Aorta (tissue), 5 donors: ENCODE measurements around the gene MORN1. TPM values are rescaled to one million over a fixed set of nuclear protein-coding genes. Genes with fewer than 3 reads are reported as not detected.

Experiments
- ATAC-seq: fragments of 200-7000 bp; cut with Tn5 transposase; one replicate; pipeline ENCODE4 v1.9.1; 2022; ENCODE audit warnings: moderate library complexity; ENCODE audit not compliant: low FRiP score
- DNase-seq, 2 donors: peaks; one replicate each; pipeline ENCODE4 v3.0.0-alpha.2; 2020
- H3K27ac ChIP-seq, 2 donors: one replicate each; pipeline ENCODE4 v1.5.1; 2013; ENCODE audit warnings: low read length in 2 of 2, mild to moderate bottlenecking in 2 of 2, moderate library complexity in 2 of 2, control low read depth in 1 of 2, inconsistent platforms in 1 of 2, low read depth in 1 of 2
- H3K27me3 ChIP-seq, 2 donors: one replicate each; pipeline ENCODE4 v1.6.1; 2013; ENCODE audit warnings: control low read depth in 1 of 2, low read length in 1 of 2, mild to moderate bottlenecking in 1 of 2, moderate library complexity in 1 of 2; ENCODE audit not compliant: insufficient read depth in 2 of 2, control insufficient read depth in 1 of 2
- H3K36me3 ChIP-seq, 2 donors: one replicate each; pipeline ENCODE4 v1.6.1; 2013; ENCODE audit warnings: control low read depth in 1 of 2, low read length in 1 of 2, mild to moderate bottlenecking in 1 of 2; ENCODE audit not compliant: insufficient read depth in 2 of 2, control insufficient read depth in 1 of 2
- H3K4me1 ChIP-seq, 2 donors: one replicate each; pipeline ENCODE4 v1.6.1; 2013; ENCODE audit warnings: low read length in 2 of 2, control low read depth in 1 of 2, mild to moderate bottlenecking in 1 of 2, moderate library complexity in 1 of 2; ENCODE audit not compliant: insufficient read depth in 2 of 2, control insufficient read depth in 1 of 2
- H3K4me3 ChIP-seq, 2 donors: one replicate each; pipeline ENCODE4 v1.5.1; 2013; ENCODE audit warnings: low read length in 2 of 2, control low read depth in 1 of 2, mild to moderate bottlenecking in 1 of 2
- H3K9me3 ChIP-seq: one replicate; pipeline ENCODE4 v1.6.1; 2013; ENCODE audit warnings: mild to moderate bottlenecking, low read length; ENCODE audit not compliant: control insufficient read depth
- WGBS, 2 donors: extraction: QIAGEN DNeasy Blood & Tissue Kit; methylation state at CpG; one replicate each; pipeline ENCODE4 v1.1.7; 2013; 5-methylcytosine and 5-hydroxymethylcytosine counted together
- intact Hi-C, 2 donors: fragments of 100-400 bp; cut with DNase I; formaldehyde crosslinking; loops; one replicate each; pipeline versions ENCODE4 v1.14.2 to v1.15.0; 2022
- polyA plus RNA-seq, 2 donors: library from polyadenylated mRNA; stranded (reverse); fragments of 200-250 nt; gene quantifications; one replicate each; pipeline ENCODE4 v1.2.3, GENCODE V29; 2013
- total RNA-seq, 2 donors: library from RNA; stranded (reverse); fragmentation: NEBNext Ultra II Directional; extraction: Animal tissue kit (Norgen Biotek cat#: 25700); gene quantifications; one replicate each; pipeline ENCODE4 v1.2.1, GENCODE V29; 2021
- donor health status: healthy with polysubstance abuse.
- donor health status: Bipolar disorder and iron deficiency.
- donor health status: DM: no; HTN: no; CAD: no.
- donor health status: DM: no; HTN: no; CAD: no.
- donor health status: DM: yes; HTN: yes; CAD: no.

MORN1 gene
- total and polyA plus RNA-seq, 4 donors: 0.50 to 12.0 (median 6.9) TPM

- DNase-seq: no peak
- Histone ChIP-seq H3K4me3 (no peak overlapping the region), H3K9me3 (peaks cover 8% of the 10 kb centered on the region), H3K36me3 (no peaks in the 10 kb centered on the region), H3K27ac (no peak overlapping the region), H3K4me1 (no peaks in the 10 kb centered on the region), H3K27me3 (no peaks in the 10 kb centered on the region)
- 79 to 87% methylated on average over 10 of the region's 10 CpGs for WGBS, 2 donors
- intact Hi-C loops: no loop called here
- ATAC-seq: no peak
These were observed 36.6 kb upstream of the MORN1 start for GRCh38 chr1:2427976-2428375.

- Histone ChIP-seq H3K27ac (no peak overlapping the region), H3K36me3 (no peaks in the 10 kb centered on the region), H3K27me3 (no peaks in the 10 kb centered on the region), H3K9me3 (peaks cover 8% of the 10 kb centered on the region), H3K4me3 (no peak overlapping the region), H3K4me1 (no peaks in the 10 kb centered on the region)
- WGBS, 2 donors: 81% methylated on average over 13 to 18 of the region's 18 CpGs
- intact Hi-C loops: no loop called here
- DNase-seq: no peak
- no peak for ATAC-seq
These were observed 35.7 kb upstream of the MORN1 start for GRCh38 chr1:2427051-2427450.

DNA sequence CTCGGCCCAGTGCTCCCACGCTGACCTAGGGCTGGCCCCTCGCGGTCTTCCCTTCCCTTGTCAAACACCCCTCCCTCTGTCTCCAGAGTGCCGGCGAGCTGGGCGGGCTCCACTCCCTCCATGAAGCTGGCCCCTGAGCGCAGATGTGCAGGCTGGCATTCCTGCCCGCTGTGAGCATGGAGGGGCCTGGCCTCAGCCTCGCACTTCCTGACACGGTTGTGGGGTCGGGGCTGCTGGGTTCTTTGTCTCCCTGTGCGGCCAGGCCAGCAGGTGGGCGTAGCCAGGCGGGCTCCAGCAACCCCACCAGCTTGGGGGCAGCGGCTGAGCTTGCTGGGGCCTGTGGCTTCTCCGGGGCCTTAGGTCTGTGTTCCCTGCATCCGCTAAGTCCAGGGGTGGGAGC is 35.2 kb upstream of the MORN1 start:
- no peaks in the 10 kb centered on the region for H3K27me3 ChIP-seq
- no peak for ATAC-seq
- intact Hi-C loops: no loop called here

GRCh38 chr1:2425892-2426291 is 34.5 kb upstream of the MORN1 start:
- intact Hi-C loops: no loop called here
- WGBS, 2 donors: 67 to 69% methylated on average over 11 of the region's 11 CpGs
- H3K27ac ChIP-seq: no peak overlapping the region
- no peaks in the 10 kb centered on the region for H3K36me3 ChIP-seq
- ATAC-seq: no peak
- H3K27me3 ChIP-seq: no peaks in the 10 kb centered on the region
- H3K4me1 ChIP-seq: no peaks in the 10 kb centered on the region
- H3K9me3 ChIP-seq: peaks cover 8% of the 10 kb centered on the region
- no peak overlapping the region for H3K4me3 ChIP-seq
- DNase-seq: no peak

More for the DNA sequence above, 35.2 kb upstream of the MORN1 start:
- H3K9me3 ChIP-seq: peaks cover 8% of the 10 kb centered on the region
- WGBS, 2 donors: 61 to 63% methylated on average over 18 of the region's 18 CpGs
- no peaks in the 10 kb centered on the region for H3K36me3 ChIP-seq
- no peak overlapping the region for H3K4me3 ChIP-seq
- no peaks in the 10 kb centered on the region for H3K4me1 ChIP-seq
- DNase-seq: no peak
- H3K27ac ChIP-seq: no peak overlapping the region

DNA sequence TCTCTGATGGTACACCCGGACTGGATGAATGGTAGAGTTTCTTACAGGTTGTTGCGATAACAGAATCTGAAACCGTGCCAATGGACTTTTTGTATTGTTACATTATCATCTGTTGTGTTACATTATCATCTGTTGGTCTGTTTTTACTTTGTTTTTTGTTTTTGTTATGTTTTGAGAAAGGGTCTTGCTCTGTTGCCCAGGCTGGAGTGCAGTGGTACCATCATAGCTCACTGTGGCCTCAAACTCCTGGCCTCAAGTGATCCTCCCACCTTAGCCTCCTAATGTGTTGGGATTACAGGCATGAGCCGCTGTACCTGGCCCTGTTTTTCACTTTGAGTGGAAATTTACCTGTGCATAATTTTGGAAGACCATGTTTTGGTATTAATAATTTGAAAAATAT is 31.2 kb upstream of the MORN1 start:
- Histone ChIP-seq H3K4me3 (no peak overlapping the region), H3K9me3 (peaks cover 5% of the 10 kb centered on the region), H3K27me3 (no peaks in the 10 kb centered on the region), H3K36me3 (no peaks in the 10 kb centered on the region), H3K4me1 (no peaks in the 10 kb centered on the region), H3K27ac (no peak overlapping the region)
- ATAC-seq (no peak), DNase-seq (no peak)
- WGBS, 2 donors: 89 to 90% methylated on average over 4 of the region's 4 CpGs
- intact Hi-C loops: no loop called here

GRCh38 chr1:2419416-2419815 is 28.1 kb upstream of the MORN1 start:
- ATAC-seq (no peak), DNase-seq (no peak)
- no peaks in the 10 kb centered on the region for H3K27me3 ChIP-seq

DNA sequence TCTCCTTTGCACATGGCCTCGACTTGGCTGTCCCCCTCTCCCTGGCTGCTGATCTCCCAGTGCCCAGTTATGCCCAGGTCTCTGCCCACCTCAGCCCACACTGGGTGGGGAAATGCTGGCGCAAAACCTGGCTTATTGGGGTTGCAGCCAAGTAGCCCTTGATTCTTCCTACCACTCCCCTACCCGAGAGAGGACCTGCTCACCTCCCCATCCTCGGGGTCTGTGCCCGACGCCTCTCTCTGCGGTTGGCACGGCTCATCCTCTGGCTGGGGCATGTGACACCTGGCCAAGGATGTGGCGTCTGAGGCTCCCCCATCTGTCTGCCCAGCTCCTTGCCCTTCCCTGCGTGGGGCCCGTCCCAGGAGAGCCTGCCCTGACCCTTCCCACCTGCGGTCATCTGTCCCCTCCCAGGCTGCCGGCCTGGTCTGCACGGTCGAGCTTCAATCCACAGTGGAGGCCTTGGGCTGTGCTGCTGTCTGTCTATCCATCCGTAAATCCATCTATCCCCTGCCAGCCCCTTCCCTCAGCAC is 27.5 kb upstream of the MORN1 start:
- Histone ChIP-seq H3K4me1 (no peaks in the 10 kb centered on the region), H3K36me3 (no peaks in the 10 kb centered on the region), H3K4me3 (no peak overlapping the region), H3K9me3 (peaks cover 5% of the 10 kb centered on the region), H3K27me3 (no peaks in the 10 kb centered on the region), H3K27ac (no peak overlapping the region)
- intact Hi-C loops: loop anchor here in 1 of 2 donors (5.0 kb wide), 1 partner anchor 368 kb away; no protein-coding TSS in a partner anchor
- DNase-seq: no peak
- 63 to 69% methylated on average over 16 of the region's 16 CpGs for WGBS, 2 donors
- ATAC-seq: no peak

More at GRCh38 chr1:2419416-2419815, 28.1 kb upstream of the MORN1 start:
- Histone ChIP-seq H3K4me3 (no peak overlapping the region), H3K36me3 (no peaks in the 10 kb centered on the region), H3K9me3 (peaks cover 5% of the 10 kb centered on the region), H3K4me1 (no peaks in the 10 kb centered on the region), H3K27ac (no peak overlapping the region)
- intact Hi-C loops: loop anchor here in 1 of 2 donors (5.0 kb wide), 1 partner anchor 368 kb away; no protein-coding TSS in a partner anchor
- WGBS, 2 donors: 77% methylated on average over 16 of the region's 16 CpGs

- WGBS, 2 donors: 70 to 74% methylated on average over 14 of the region's 14 CpGs
- ATAC-seq (no peak), DNase-seq (no peak)
- H3K4me1 ChIP-seq: no peaks in the 10 kb centered on the region
- H3K9me3 ChIP-seq: no peaks in the 10 kb centered on the region
- H3K27me3 ChIP-seq: no peaks in the 10 kb centered on the region
- H3K27ac ChIP-seq: no peak overlapping the region
- H3K36me3 ChIP-seq: no peaks in the 10 kb centered on the region
- intact Hi-C loops: loop anchor here in 1 of 2 donors (5.0 kb wide), 1 partner anchor 369 kb away; no protein-coding TSS in a partner anchor
- H3K4me3 ChIP-seq: no peak overlapping the region
These were observed 26.5 kb upstream of the MORN1 start for GRCh38 chr1:2417833-2418225.

GRCh38 chr1:2417083-2417832 is 25.9 kb upstream of the MORN1 start:
- no peak overlapping the region for H3K4me3 ChIP-seq
- H3K27me3 ChIP-seq: no peaks in the 10 kb centered on the region
- DNase-seq: no peak
- no peaks in the 10 kb centered on the region for H3K9me3 ChIP-seq
- no peak overlapping the region for H3K27ac ChIP-seq
- no peaks in the 10 kb centered on the region for H3K36me3 ChIP-seq
- intact Hi-C loops: loop anchor here in 1 of 2 donors (5.0 kb wide), 1 partner anchor 370 kb away; no protein-coding TSS in a partner anchor
- no peaks in the 10 kb centered on the region for H3K4me1 ChIP-seq
- no peak for ATAC-seq
- WGBS, 2 donors: 69 to 71% methylated on average over 13 of the region's 13 CpGs
